Fibroblast of lung (primary cell): ENCODE results near the gene ATP10A. TPM values are rescaled to one million over a fixed set of nuclear protein-coding genes. Genes with fewer than 3 reads are reported as not detected.

ENCODE experiments used
- DNase-seq, 2 donors: peaks; one replicate each; pipeline versions ENCODE4 v3.0.0 to v3.0.0-alpha.2; 2010; ENCODE audit warnings: low read depth in 2 of 2
- H2AFZ ChIP-seq: 2 replicates; pipeline ENCODE4 v1.5.1; 2012; ENCODE audit warnings: low read length, control low read depth, inconsistent platforms
- H3K27ac ChIP-seq: 2 replicates; pipeline ENCODE4 v1.5.1; 2011; ENCODE audit warnings: low read length, control low read depth; ENCODE audit not compliant: insufficient read depth
- H3K27me3 ChIP-seq: 2 replicates; pipeline ENCODE4 v1.5.1; 2011; ENCODE audit warnings: mild to moderate bottlenecking, low read length; ENCODE audit not compliant: control insufficient read depth, insufficient read depth
- H3K36me3 ChIP-seq: 2 replicates; pipeline ENCODE4 v1.5.1; 2011; ENCODE audit warnings: low read length; ENCODE audit not compliant: control insufficient read depth, insufficient read depth
- H3K4me1 ChIP-seq: 2 replicates; pipeline ENCODE4 v1.5.1; 2011; ENCODE audit warnings: low read length; ENCODE audit not compliant: control insufficient read depth, insufficient read depth; ENCODE audit errors: extremely low read depth
- H3K4me2 ChIP-seq: 2 replicates; pipeline ENCODE4 v1.5.1; 2011; ENCODE audit warnings: low read length, control low read depth; ENCODE audit not compliant: insufficient read depth; ENCODE audit errors: extremely low read depth
- H3K4me3 ChIP-seq, 4 experiments: fragments of 200-600 bp in 1 of 4; sonication (generic) in 1 of 4; replicated peaks in 1 of 4; 2 replicates each; pipeline ENCODE4 v1.5.1; 2011 to 2016; ENCODE audit warnings: low read length in 4 of 4, low read depth in 3 of 4, mild to moderate bottlenecking in 3 of 4, control low read depth in 2 of 4, inconsistent platforms in 1 of 4, mixed read lengths in 1 of 4; ENCODE audit not compliant: insufficient read depth in 1 of 4; ENCODE audit errors: control extremely low read depth in 1 of 4
- H3K79me2 ChIP-seq: 2 replicates; pipeline ENCODE4 v1.5.1; 2012; ENCODE audit warnings: mild to moderate bottlenecking, low read length, inconsistent platforms; ENCODE audit not compliant: control insufficient read depth, insufficient read depth
- H3K9ac ChIP-seq: 2 replicates; pipeline ENCODE4 v1.5.1; 2011; ENCODE audit warnings: mild to moderate bottlenecking, low read length, control low read depth; ENCODE audit not compliant: insufficient read depth
- H3K9me3 ChIP-seq: 2 replicates; pipeline ENCODE4 v1.5.1; 2012; ENCODE audit warnings: low read depth, low read length; ENCODE audit not compliant: control insufficient read depth, insufficient read depth
- H4K20me1 ChIP-seq: 2 replicates; pipeline ENCODE4 v1.5.1; 2011; ENCODE audit warnings: low read length; ENCODE audit not compliant: control insufficient read depth, insufficient read depth; ENCODE audit errors: extremely low read depth
- EZH2 ChIP-seq: IDR thresholded peaks from 2 replicates; pipeline ENCODE4 v1.5.1; 2012; ENCODE audit warnings: low read length, control low read depth, mild to moderate bottlenecking; ENCODE audit errors: missing control alignments
- polyA plus RNA-seq, 2 donors: library from polyadenylated mRNA; depleted of rRNA in 1 of 2; stranded (reverse) in 1 of 2; unstranded in 1 of 2; fragments of >200 nt; gene quantifications; 2 replicates each; pipeline ENCODE4 v1.2.1, GENCODE V29; 2011 to 2012; ENCODE audit warnings: missing spikeins in 1 of 2
- total RNA-seq: library from RNA; depleted of rRNA; stranded (reverse); fragments of >200 nt; gene quantifications from 2 replicates; pipeline ENCODE4 v1.2.1, GENCODE V29; 2014
- TF ChIP-seq, protein P1 (sequence below), 2 donors: IDR thresholded peaks in 1 of 2; conservative IDR thresholded peaks in 1 of 2; 1 replicate in 1 of 2; 2 replicates in 1 of 2; pipeline ENCODE4 v1.5.1; 2011 to 2012; ENCODE audit warnings: low read length in 2 of 2, control low read depth in 1 of 2, inconsistent platforms in 1 of 2, low read depth in 1 of 2, mild to moderate bottlenecking in 1 of 2

The ATP10A gene
- total and polyA plus RNA-seq, 2 donors (not counting 1 experiment from before 2014, with no cell fraction given), result 12.7 to 13.8 TPM

DNA sequence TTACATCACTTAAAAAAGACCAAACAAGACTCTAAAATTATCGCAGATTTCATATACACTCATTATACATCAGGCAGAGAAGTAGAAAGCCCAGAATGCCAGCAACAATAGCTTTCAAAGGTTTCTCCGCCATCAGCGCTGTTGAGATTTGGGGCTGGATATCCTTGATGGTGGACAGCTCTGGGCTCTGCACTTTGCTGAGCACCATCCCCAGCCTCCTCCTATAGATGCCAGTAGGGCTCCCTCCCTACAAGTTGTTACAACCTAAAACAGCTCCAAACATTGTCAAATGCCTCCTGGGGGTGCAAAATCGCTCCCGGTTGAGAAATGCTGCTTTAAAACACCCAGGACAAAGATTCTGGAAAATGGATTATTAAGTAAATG lies 73.5 kb downstream of the ATP10A start:
- H3K4me3 ChIP-seq, result no peak overlapping the region
- peaks cover 16% of the 10 kb centered on the region for H3K79me2 ChIP-seq
- DNase-seq, result no peak
- H3K27ac ChIP-seq, result peak overlapping the region; percentile 87
- no peaks in the 10 kb centered on the region for H3K27me3 ChIP-seq
- no peaks in the 10 kb centered on the region for H3K9me3 ChIP-seq
- no peak overlapping the region for H2AFZ ChIP-seq
- H4K20me1 ChIP-seq, result no peaks in the 10 kb centered on the region
- TF ChIP-seq, protein P1, sequence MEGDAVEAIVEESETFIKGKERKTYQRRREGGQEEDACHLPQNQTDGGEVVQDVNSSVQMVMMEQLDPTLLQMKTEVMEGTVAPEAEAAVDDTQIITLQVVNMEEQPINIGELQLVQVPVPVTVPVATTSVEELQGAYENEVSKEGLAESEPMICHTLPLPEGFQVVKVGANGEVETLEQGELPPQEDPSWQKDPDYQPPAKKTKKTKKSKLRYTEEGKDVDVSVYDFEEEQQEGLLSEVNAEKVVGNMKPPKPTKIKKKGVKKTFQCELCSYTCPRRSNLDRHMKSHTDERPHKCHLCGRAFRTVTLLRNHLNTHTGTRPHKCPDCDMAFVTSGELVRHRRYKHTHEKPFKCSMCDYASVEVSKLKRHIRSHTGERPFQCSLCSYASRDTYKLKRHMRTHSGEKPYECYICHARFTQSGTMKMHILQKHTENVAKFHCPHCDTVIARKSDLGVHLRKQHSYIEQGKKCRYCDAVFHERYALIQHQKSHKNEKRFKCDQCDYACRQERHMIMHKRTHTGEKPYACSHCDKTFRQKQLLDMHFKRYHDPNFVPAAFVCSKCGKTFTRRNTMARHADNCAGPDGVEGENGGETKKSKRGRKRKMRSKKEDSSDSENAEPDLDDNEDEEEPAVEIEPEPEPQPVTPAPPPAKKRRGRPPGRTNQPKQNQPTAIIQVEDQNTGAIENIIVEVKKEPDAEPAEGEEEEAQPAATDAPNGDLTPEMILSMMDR (conservative IDR thresholded peaks at IDR 0.05 in 1 of 2, IDR thresholded peaks at IDR 0.05 in 1 of 2; ENCODE audit: low read depth in 1 of 2, low read length in 2 of 2), result no peak
- no peak for TF ChIP-seq EZH2
- H3K9ac ChIP-seq, result peak overlapping the region; percentile 26
- peak overlapping the region; percentile 30 for H3K4me2 ChIP-seq
- H3K4me1 ChIP-seq, result peaks cover 39% of the 10 kb centered on the region
- no peaks in the 10 kb centered on the region for H3K36me3 ChIP-seq

DNA sequence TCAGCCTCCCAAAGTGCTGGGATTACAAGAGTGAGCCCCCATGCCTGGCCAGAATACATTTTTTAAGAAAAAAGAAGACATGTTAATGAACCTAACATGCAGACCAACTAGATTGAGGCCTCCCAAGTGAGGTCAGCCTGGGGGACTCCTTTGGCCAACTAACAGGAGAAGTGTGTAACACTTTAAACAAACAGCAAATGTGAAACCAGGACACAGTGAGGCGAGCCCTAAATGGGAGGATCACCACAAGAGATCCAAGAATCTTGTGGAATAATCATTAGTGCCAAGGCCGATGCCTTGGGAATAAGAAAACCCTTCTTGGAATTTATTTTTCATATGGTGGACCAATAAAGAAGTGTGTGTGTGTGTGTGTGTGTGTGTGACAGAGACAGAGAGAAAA lies 73.9 kb downstream of the ATP10A start:
- H3K4me2 ChIP-seq, result peak overlapping the region; percentile 30
- no peak overlapping the region for H3K9ac ChIP-seq

DNA sequence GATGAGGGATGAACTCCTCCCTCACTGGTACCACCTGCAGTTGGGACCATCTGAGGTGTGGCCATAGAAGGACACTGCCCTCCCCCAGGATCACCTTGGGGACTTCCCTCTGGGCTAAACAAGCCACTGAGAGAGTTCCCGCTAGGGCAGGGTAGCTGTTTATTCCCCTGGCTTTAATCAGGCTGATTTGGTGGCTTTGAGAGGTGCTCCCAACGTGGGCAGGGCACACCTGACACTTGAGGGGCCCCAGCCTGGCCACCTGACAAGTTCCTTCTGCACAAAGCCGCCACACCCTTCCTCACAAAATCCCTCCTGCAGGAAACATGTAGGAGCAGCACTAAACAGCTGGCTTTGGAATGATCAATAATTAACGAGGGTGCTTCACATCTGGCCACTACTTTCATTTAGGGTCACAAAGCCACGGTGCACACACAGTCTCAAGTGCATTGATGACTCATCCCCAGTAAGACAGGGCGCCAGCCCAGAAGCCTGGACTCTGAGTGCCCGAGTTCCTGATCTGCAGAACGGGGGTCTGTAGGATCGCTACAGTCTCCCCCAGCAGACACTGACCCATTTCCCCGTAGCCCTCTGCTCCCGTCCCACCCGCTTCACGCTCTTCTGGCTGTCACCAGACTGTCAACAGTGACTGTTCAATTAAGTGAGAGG lies 75.1 kb downstream of the ATP10A start:
- Histone ChIP-seq H3K79me2 (peaks cover 15% of the 10 kb centered on the region), H3K27me3 (no peaks in the 10 kb centered on the region), H3K4me3 (no peak overlapping the region), H3K9ac (peak overlapping the region; percentile 11), H3K4me1 (peaks cover 44% of the 10 kb centered on the region), H3K9me3 (no peaks in the 10 kb centered on the region), H4K20me1 (no peaks in the 10 kb centered on the region), H3K4me2 (peak overlapping the region; percentile 34), H3K27ac (peak overlapping the region; percentile 87), H2AFZ (no peak overlapping the region), H3K36me3 (no peaks in the 10 kb centered on the region)
- no peak for TF ChIP-seq EZH2
- TF ChIP-seq, protein P1 (conservative IDR thresholded peaks at IDR 0.05 in 1 of 2, IDR thresholded peaks at IDR 0.05 in 1 of 2; ENCODE audit: low read depth in 1 of 2, low read length in 2 of 2), result no peak
- DNase-seq, result peak; percentile 54 to 61

More for the DNA sequence above, 73.9 kb downstream of the ATP10A start:
- no peaks in the 10 kb centered on the region for H3K36me3 ChIP-seq
- TF ChIP-seq EZH2, result no peak
- TF ChIP-seq, protein P1 (conservative IDR thresholded peaks at IDR 0.05 in 1 of 2, IDR thresholded peaks at IDR 0.05 in 1 of 2; ENCODE audit: low read depth in 1 of 2, low read length in 2 of 2), result no peak
- peaks cover 42% of the 10 kb centered on the region for H3K4me1 ChIP-seq
- H3K27me3 ChIP-seq, result no peaks in the 10 kb centered on the region
- H4K20me1 ChIP-seq, result no peaks in the 10 kb centered on the region
- H2AFZ ChIP-seq, result no peak overlapping the region
- H3K27ac ChIP-seq, result peak overlapping the region; percentile 87
- no peak overlapping the region for H3K4me3 ChIP-seq
- peaks cover 16% of the 10 kb centered on the region for H3K79me2 ChIP-seq
- DNase-seq, result peak in 1 of 2 donors; percentile 34
- no peaks in the 10 kb centered on the region for H3K9me3 ChIP-seq
